MM.1S (cell line): Measurements from ENCODE around the gene TCOF1.

Experiments used
- DNase-seq: peaks from one replicate; pipeline ENCODE4 v3.0.0-alpha.2; 2015
- H2AFZ ChIP-seq: fragments of 300-600 bp; sonication (generic); 2 replicates; pipeline ENCODE4 v1.6.0; 2016; ENCODE audit warnings: antibody characterized with exemption, low read length
- H3F3A ChIP-seq: fragments of 300-600 bp; sonication (generic); 2 replicates; pipeline ENCODE4 v1.6.1; 2016; ENCODE audit warnings: mild to moderate bottlenecking, antibody characterized with exemption, low read length, moderate library complexity, mixed read lengths; ENCODE audit not compliant: insufficient read depth
- H3K27ac ChIP-seq: fragments of 300-600 bp; sonication (generic); 2 replicates; pipeline ENCODE4 v1.5.1; 2016; ENCODE audit warnings: mild to moderate bottlenecking, low read length
- H3K27me3 ChIP-seq: fragments of 300-600 bp; sonication (generic); replicated peaks from 2 replicates; pipeline ENCODE4 v1.6.0; 2016; ENCODE audit warnings: low read length; ENCODE audit not compliant: insufficient read depth
- H3K36me3 ChIP-seq: fragments of 300-600 bp; sonication (generic); replicated peaks from 2 replicates; pipeline ENCODE4 v1.6.1; 2016; ENCODE audit warnings: mild to moderate bottlenecking, low read length, mixed read lengths; ENCODE audit not compliant: insufficient read depth
- H3K4me1 ChIP-seq: fragments of 300-600 bp; sonication (generic); 2 replicates; pipeline ENCODE4 v1.6.1; 2016; ENCODE audit warnings: low read length, mixed read lengths
- H3K4me2 ChIP-seq: fragments of 300-600 bp; sonication (generic); 2 replicates; pipeline ENCODE4 v1.6.0; 2016; ENCODE audit warnings: low read depth, low read length
- H3K4me3 ChIP-seq: fragments of 300-600 bp; sonication (generic); 2 replicates; pipeline ENCODE4 v1.5.1; 2016; ENCODE audit warnings: low read length, mixed read lengths
- H3K79me2 ChIP-seq: fragments of 300-600 bp; sonication (generic); 2 replicates; pipeline ENCODE4 v1.6.1; 2016; ENCODE audit warnings: mixed run types, low read length, mixed read lengths
- H3K9ac ChIP-seq: fragments of 300-600 bp; sonication (generic); 2 replicates; pipeline ENCODE4 v1.6.1; 2016; ENCODE audit warnings: low read length, mixed read lengths
- H3K9me2 ChIP-seq: fragments of 300-600 bp; sonication (generic); replicated peaks from 2 replicates; pipeline ENCODE4 v1.6.1; 2016; ENCODE audit warnings: mild to moderate bottlenecking, low read length, mixed read lengths; ENCODE audit not compliant: insufficient read depth
- H3K9me3 ChIP-seq: fragments of 300-600 bp; sonication (generic); replicated peaks from 2 replicates; pipeline ENCODE4 v1.6.1; 2016; ENCODE audit warnings: mild to moderate bottlenecking, low read length, mixed read lengths; ENCODE audit not compliant: insufficient read depth
- H4K20me1 ChIP-seq: fragments of 300-600 bp; sonication (generic); 2 replicates; pipeline ENCODE4 v1.6.1; 2016; ENCODE audit warnings: mild to moderate bottlenecking, low read length, moderate library complexity, mixed read lengths; ENCODE audit not compliant: insufficient read depth
- CTCF ChIP-seq: fragments of 300-600 bp; sonication (generic); IDR thresholded peaks from 2 replicates; pipeline ENCODE4 v1.5.1; 2016; ENCODE audit warnings: antibody characterized with exemption, low read length, mixed read lengths
- EZH2 ChIP-seq: fragments of 300-600 bp; sonication (generic); optimal IDR thresholded peaks from 2 replicates; pipeline ENCODE3; 2017; ENCODE audit warnings: low read depth, mild to moderate bottlenecking, antibody characterized with exemption, low read length, mixed read lengths
- EZH2phosphoT487 ChIP-seq: fragments of 300-600 bp; sonication (generic); IDR thresholded peaks from 2 replicates; pipeline ENCODE4 v1.6.1; 2018; ENCODE audit warnings: antibody characterized with exemption, low read length

TCOF1 gene

GRCh38 chr5:150396267-150396666 is 38.8 kb downstream of the TCOF1 start:
- Histone ChIP-seq H4K20me1 (no peaks in the 10 kb centered on the region; the same call in 1 of the 2 replicates), H3K4me2 (no peak overlapping the region), H3K79me2 (no peaks in the 10 kb centered on the region), H3K9me3 (no peaks in the 10 kb centered on the region), H3K9me2 (no peaks in the 10 kb centered on the region), H3K27me3 (no peaks in the 10 kb centered on the region), H3K9ac (no peak overlapping the region), H3K4me3 (no peak overlapping the region), H2AFZ (no peak overlapping the region), H3K36me3 (0 out of 2 replicates have a peak, but pooled peaks cover 3% of the 10 kb centered on the region), H3K4me1 (no peaks in the 10 kb centered on the region), H3K27ac (no peak overlapping the region), H3F3A (peaks cover 27% of the 10 kb centered on the region)
- no peak for TF ChIP-seq EZH2phosphoT487
- DNase-seq = no peak

GRCh38 chr5:150397146-150397781 is 39.8 kb downstream of the TCOF1 start:
- H3K27ac ChIP-seq = no peak overlapping the region
- no peaks in the 10 kb centered on the region for H3K9me2 ChIP-seq
- no peak overlapping the region for H3K9ac ChIP-seq
- H3K4me2 ChIP-seq = no peak overlapping the region
- no peaks in the 10 kb centered on the region for H3K79me2 ChIP-seq
- H3F3A ChIP-seq = peaks cover 37% of the 10 kb centered on the region
- no peak overlapping the region for H3K4me3 ChIP-seq
- no peaks in the 10 kb centered on the region for H3K27me3 ChIP-seq
- no peak for DNase-seq
- TF ChIP-seq EZH2 = no peak
- TF ChIP-seq EZH2phosphoT487 = no peak
- TF ChIP-seq CTCF = no peak
- H3K4me1 ChIP-seq = no peaks in the 10 kb centered on the region
- H3K9me3 ChIP-seq = no peaks in the 10 kb centered on the region
- H4K20me1 ChIP-seq = no peaks in the 10 kb centered on the region; the same call in 1 of the 2 replicates
- H2AFZ ChIP-seq = no peak overlapping the region
- peaks cover 3% of the 10 kb centered on the region; the same call in 1 of the 2 replicates for H3K36me3 ChIP-seq

GRCh38 chr5:150397782-150398721 is 40.6 kb downstream of the TCOF1 start:
- TF ChIP-seq EZH2phosphoT487 (no peak), EZH2 (no peak), CTCF (no peak)
- H3K36me3 ChIP-seq = peaks cover 11% of the 10 kb centered on the region; the same call in 1 of the 2 replicates
- H2AFZ ChIP-seq = no peak overlapping the region
- no peaks in the 10 kb centered on the region; the same call in 1 of the 2 replicates for H4K20me1 ChIP-seq
- no peaks in the 10 kb centered on the region for H3K27me3 ChIP-seq
- H3K9me3 ChIP-seq = no peaks in the 10 kb centered on the region
- no peak for DNase-seq
- H3F3A ChIP-seq = peaks cover 41% of the 10 kb centered on the region
- peaks cover 6% of the 10 kb centered on the region; the same call in 1 of the 2 replicates for H3K79me2 ChIP-seq
- H3K9me2 ChIP-seq = no peaks in the 10 kb centered on the region
- no peaks in the 10 kb centered on the region for H3K4me1 ChIP-seq
- no peak overlapping the region for H3K27ac ChIP-seq
- H3K9ac ChIP-seq = no peak overlapping the region
- H3K4me3 ChIP-seq = no peak overlapping the region
- H3K4me2 ChIP-seq = no peak overlapping the region
